GM19468 (cell line): Measurements from ENCODE around the gene LTBP3.
"Not testable (repeated sequence)": the region's sequence is repeated elsewhere in the genome, so short reads cannot be mapped to it uniquely, and the experiment has no call there.

Experiments
- ATAC-seq: cut with Tn5 transposase; IDR thresholded peaks from one replicate; pipeline ENCODE4 v1.9.1; 2021; ENCODE audit warnings: mild to moderate bottlenecking, moderate library complexity, moderate number of reproducible peaks; ENCODE audit not compliant: unreplicated experiment; ENCODE audit errors: extremely low read depth

Gene LTBP3

GRCh38 chr11:65521777-65522521 lies 36.2 kb downstream of the LTBP3 start:
- not testable (repeated sequence) for ATAC-seq

- ATAC-seq: not testable (repeated sequence)
Measured at GRCh38 chr11:65518941-65519549, 39.1 kb downstream of the LTBP3 start.

GRCh38 chr11:65516135-65516968 lies 41.8 kb downstream of the LTBP3 start:
- ATAC-seq: no peak

- ATAC-seq: not testable (repeated sequence)
Measured at GRCh38 chr11:65512311-65512710, 45.8 kb downstream of the LTBP3 start.

- no peak for ATAC-seq
Measured at GRCh38 chr11:65506772-65507505, 51.2 kb downstream of the LTBP3 start.

GRCh38 chr11:65506290-65506771 lies 51.8 kb downstream of the LTBP3 start:
- ATAC-seq: no peak

- ATAC-seq: no peak
Measured at GRCh38 chr11:65505466-65506289, 52.5 kb downstream of the LTBP3 start.

GRCh38 chr11:65504674-65505465 lies 53.3 kb downstream of the LTBP3 start:
- ATAC-seq: no peak

- no peak for ATAC-seq
Measured at GRCh38 chr11:65503949-65504673, 54.0 kb downstream of the LTBP3 start.

- ATAC-seq: no peak
Measured at GRCh38 chr11:65503368-65503948, 54.7 kb downstream of the LTBP3 start.

- ATAC-seq: no peak
Measured at GRCh38 chr11:65502555-65503367, 55.4 kb downstream of the LTBP3 start.

- ATAC-seq: no peak
Measured at GRCh38 chr11:65502274-65502554, 55.9 kb downstream of the LTBP3 start.

GRCh38 chr11:65501472-65502273 lies 56.5 kb downstream of the LTBP3 start:
- ATAC-seq: no peak

- ATAC-seq: no peak
Measured at GRCh38 chr11:65501186-65501471, 57.0 kb downstream of the LTBP3 start.

GRCh38 chr11:65500387-65501185 lies 57.6 kb downstream of the LTBP3 start:
- ATAC-seq: no peak
